Measurements from ENCODE around the gene COL24A1.

DNA sequence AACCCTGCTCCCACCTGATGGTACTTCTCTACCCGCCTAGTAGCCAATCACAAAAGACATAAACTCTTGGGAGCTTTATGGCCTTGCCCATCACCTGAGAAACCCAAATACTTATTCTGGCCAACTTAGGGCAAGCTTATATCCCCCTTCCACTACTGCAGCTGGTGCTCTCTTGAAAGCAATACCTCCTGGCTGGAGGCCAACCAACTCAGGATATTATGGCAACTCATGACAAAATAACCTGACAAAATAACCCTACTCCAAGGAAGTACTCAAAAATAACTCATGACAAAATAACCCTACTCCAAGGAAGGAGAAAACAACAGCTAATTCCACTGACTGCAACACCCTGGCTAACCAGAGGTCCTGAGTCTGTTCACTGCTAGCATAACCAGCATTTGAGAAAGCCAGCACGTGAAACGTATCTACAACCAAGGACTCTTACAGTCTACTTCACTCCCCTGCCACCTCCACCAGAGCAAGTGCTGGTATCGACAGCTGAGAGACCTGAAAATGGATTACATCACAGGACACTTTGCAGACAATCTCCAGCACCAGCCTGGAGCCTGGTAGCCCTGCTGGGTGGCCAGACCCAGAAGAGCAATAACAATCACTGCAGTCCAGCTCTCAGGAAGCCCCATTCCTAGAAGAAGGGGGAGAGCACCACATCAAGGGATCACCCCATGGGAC, 179.9 kb downstream of the COL24A1 start:
- TF ChIP-seq, protein P1, sequence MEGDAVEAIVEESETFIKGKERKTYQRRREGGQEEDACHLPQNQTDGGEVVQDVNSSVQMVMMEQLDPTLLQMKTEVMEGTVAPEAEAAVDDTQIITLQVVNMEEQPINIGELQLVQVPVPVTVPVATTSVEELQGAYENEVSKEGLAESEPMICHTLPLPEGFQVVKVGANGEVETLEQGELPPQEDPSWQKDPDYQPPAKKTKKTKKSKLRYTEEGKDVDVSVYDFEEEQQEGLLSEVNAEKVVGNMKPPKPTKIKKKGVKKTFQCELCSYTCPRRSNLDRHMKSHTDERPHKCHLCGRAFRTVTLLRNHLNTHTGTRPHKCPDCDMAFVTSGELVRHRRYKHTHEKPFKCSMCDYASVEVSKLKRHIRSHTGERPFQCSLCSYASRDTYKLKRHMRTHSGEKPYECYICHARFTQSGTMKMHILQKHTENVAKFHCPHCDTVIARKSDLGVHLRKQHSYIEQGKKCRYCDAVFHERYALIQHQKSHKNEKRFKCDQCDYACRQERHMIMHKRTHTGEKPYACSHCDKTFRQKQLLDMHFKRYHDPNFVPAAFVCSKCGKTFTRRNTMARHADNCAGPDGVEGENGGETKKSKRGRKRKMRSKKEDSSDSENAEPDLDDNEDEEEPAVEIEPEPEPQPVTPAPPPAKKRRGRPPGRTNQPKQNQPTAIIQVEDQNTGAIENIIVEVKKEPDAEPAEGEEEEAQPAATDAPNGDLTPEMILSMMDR (IDR thresholded peaks at IDR 0.05), result no peak
- TF ChIP-seq EZH2 (IDR thresholded peaks at IDR 0.05; ENCODE audit: borderline replicate concordance, insufficient read depth, low read depth, low read length, poor library complexity, severe bottlenecking), result no peak
